GM10248 (cell line): Measurements from ENCODE around the gene KLF2.
A peak's percentile ranks its signal among the peaks of the same experiment; 100 is the strongest.
"Not testable (repeated sequence)": the region's sequence is repeated elsewhere in the genome, so short reads cannot be mapped to it uniquely, and the experiment has no call there.

ENCODE experiments used
- CTCF ChIA-PET: fragments of 300-600 bp; sonication (Branson Sonifier 250); formaldehyde crosslinking; extraction: SDS; loops from one replicate; lab custom pipeline; 2021; ENCODE audit warnings: antibody characterized with exemption; lab: Yijun Ruan, JAX
- POLR2A ChIA-PET: fragments of 350-650 bp; sonication (Branson Sonifier 250); formaldehyde crosslinking; extraction: SDS; loops from one replicate; lab custom pipeline; 2020; ENCODE audit warnings: antibody characterized with exemption; lab: Yijun Ruan, JAX
- DNase-seq: peaks from one replicate; pipeline ENCODE4 v3.0.0; 2012; ENCODE audit errors: extremely low spot score
- CTCF ChIP-seq: IDR thresholded peaks from 2 replicates; pipeline ENCODE4 v1.5.1; 2012; ENCODE audit warnings: mild to moderate bottlenecking, low read depth; ENCODE audit errors: extremely low read depth, missing control alignments, control extremely low read depth

KLF2 gene

GRCh38 chr19:16340092-16340491 lies 15.5 kb downstream of the KLF2 start:
- TF ChIP-seq CTCF = no peak
- DNase-seq = no peak
- ChIA-PET CTCF (interaction anchor here (1.1 to 1.7 kb wide), 3 partner anchors 10 to 102 kb away, joined by 3 to 5 read pairs (median 5); no protein-coding TSS in a partner anchor), POLR2A (no interaction called here)

DNA sequence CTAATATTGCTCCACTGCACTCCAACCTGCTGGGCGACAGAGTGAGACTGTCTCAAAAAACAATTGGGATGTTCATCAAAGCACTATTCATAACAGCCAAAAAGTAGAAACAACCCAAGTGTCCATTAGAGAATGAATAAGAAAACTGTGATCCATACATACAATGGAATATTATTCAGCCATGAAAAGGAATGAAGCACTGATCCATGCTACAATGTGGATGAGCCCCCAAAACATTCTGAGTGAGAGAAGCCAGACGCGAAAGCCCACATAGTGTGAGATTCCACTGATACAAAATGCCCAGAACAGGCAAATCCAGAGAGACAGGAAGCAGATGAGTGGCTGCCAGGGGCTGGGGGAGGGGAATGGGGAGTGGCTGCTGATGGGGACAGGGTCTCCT lies 16.0 kb downstream of the KLF2 start:
- DNase-seq = no peak
- no peak for TF ChIP-seq CTCF
- CTCF ChIA-PET = interaction anchor here (1.0 kb wide), 1 partner anchor 10 kb away, joined by 3 read pairs; no protein-coding TSS in a partner anchor
- POLR2A ChIA-PET = no interaction called here

GRCh38 chr19:16342002-16342715 lies 17.5 kb downstream of the KLF2 start:
- CTCF ChIA-PET = interaction anchor here (0.7 to 1.7 kb wide), 7 partner anchors 9 to 712 kb away, joined by 3 to 6 read pairs (median 3); no protein-coding TSS in a partner anchor

DNA sequence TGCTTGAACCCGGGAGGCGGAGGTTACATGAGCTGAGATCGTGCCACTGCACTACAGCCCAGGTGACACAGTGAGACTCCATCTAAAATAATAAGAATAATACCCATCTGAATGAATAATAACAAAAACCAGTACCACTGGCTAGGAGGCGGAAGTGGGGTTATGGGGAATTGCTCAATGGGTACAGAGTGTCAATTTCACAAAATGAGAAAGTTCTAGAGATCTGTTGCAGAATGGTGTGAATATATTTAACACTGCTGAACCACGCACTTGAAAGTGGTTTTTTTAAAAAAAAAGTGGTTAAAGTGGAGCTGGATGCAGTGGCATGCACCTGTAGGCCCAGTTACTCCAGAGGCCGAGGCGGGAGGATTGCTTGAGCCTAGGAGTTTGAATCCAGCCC lies 18.5 kb downstream of the KLF2 start:
- ChIA-PET POLR2A (no interaction called here), CTCF (interaction anchor here (0.8 to 1.7 kb wide), 4 partner anchors 40 to 713 kb away, joined by 3 to 5 read pairs (median 4); no protein-coding TSS in a partner anchor)
- no peak for DNase-seq
- TF ChIP-seq CTCF = no peak

More at GRCh38 chr19:16342002-16342715, 17.5 kb downstream of the KLF2 start:
- POLR2A ChIA-PET = interaction anchor here (0.9 kb wide), 1 partner anchor 18 kb away, joined by 3 read pairs; the partner anchor contains the start of gene KLF2
- peak; percentile 76 for DNase-seq
- no peak for TF ChIP-seq CTCF

DNA sequence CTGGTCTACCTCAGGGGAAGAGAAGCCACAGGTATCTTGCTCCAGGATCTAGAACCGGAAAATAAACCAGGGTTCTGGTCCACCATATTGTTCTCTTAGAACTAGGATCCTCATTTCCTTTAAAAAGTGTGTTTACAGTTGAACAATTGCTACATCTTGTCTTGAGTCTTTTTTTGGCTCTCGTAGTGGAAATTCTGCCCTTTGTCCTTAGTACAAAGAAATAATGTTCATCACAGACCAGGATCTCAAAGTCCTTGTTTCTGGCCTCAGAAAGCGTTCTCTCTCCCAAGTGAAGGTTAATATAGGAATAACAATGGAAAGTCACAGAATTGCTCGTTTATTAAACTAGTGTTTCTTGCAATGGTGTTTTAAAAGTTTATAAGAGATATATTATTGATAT lies 20.8 kb downstream of the KLF2 start:
- CTCF ChIA-PET = no interaction called here
- no peak for DNase-seq
- POLR2A ChIA-PET = no interaction called here
- TF ChIP-seq CTCF = no peak

- POLR2A ChIA-PET, CTCF ChIA-PET, DNase-seq: not testable (repeated sequence)
These were observed 22.5 kb downstream of the KLF2 start for GRCh38 chr19:16347099-16347498.

- ChIA-PET CTCF (no interaction called here), POLR2A (no interaction called here)
- no peak for TF ChIP-seq CTCF
- DNase-seq = no peak
These were observed 23.1 kb downstream of the KLF2 start for GRCh38 chr19:16347706-16348105.
